HG02885 (cell line): ENCODE data around the gene GRB10.
A peak's percentile ranks its signal among the peaks of the same experiment; 100 is the strongest.

ENCODE experiments used
- ATAC-seq: cut with Tn5 transposase; IDR thresholded peaks from one replicate; pipeline ENCODE4 v1.9.1; 2021; ENCODE audit warnings: mild to moderate bottlenecking; ENCODE audit not compliant: unreplicated experiment, poor library complexity

GRB10 gene

DNA sequence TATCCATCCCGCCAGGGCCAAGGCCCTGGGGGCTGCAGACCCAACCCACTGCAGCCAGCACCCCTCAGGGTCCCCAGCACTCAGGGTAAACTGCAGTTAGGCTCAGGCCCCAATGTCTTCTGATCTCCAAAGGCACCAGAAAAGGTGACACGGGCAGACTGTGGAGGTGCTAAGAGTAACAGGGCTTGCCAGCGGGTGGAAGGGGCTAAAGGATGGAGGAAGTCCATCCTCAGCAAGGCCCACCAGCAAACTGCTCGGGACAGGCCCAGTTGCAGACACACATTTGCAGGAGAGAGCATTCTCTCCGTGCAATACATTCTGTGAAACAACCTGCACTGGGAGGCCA lies 121.9 kb downstream of the GRB10 start:
- no peak for ATAC-seq

DNA sequence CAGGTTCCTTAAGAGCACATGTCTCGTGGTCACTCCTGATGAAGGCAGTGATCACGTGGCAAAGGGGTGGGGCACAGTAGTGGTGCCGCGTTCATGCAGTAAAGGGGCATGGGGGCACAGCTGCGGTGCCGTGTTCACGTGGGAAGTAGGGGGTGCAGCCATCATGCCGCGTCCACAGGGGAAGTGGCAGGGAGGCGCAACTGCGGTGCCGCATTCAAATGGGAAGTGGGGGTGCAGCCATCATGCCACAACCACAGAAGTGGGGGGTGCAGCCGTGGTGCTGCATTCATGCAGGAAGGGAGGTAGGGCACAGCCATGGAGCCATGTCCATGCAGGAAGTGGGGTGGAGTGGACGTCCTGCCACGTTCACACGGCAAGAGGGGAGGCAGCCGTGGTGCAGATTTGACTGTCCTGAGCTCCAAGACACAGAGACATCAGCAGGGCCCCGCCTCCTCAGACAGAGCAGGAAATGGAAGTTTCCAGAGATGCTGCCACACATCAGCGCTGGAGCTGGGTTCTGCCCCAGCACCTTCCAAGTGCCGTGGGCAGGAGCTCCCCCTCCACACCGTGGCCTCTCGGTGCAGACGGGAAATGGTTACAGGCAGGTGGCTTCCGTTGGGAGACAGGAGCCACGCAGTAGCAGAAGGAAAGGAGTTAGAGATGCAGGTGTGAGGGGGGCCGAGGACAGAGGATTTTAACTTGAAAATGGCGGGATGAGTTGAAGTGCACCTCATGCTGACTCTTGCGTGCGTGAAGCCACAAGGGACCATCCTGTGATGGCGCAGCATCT lies 122.5 kb downstream of the GRB10 start:
- no peak for ATAC-seq

DNA sequence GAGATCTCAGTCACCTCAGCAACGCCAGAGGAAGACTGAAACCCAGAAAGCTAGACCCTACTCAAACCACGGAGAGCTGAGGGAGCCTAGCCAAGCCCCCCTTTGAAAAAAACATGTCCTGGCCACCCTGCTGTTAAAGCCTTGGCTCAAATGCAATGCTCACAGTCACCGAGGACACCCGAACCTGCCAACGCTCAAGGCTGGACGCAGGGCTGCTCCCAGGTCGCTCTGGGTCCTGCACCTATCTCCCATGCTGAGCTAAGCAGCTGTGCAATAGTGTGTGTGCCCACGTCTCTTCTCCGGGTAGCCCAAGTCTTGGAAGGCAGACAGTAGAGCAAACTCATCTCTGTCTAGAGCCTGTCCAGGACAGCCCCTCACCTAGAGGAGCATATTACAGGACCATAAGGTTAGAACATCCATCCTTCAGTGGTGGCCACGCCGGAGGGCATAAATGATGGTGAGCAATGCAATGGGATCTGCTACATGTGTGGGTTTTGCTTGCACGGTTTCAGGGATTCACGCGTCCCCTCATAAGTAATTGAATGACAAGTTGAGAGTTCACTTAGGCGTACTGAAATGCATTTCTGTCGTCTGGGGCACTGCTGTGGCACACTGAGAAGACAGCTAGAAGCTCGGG lies 123.2 kb downstream of the GRB10 start:
- no peak for ATAC-seq

DNA sequence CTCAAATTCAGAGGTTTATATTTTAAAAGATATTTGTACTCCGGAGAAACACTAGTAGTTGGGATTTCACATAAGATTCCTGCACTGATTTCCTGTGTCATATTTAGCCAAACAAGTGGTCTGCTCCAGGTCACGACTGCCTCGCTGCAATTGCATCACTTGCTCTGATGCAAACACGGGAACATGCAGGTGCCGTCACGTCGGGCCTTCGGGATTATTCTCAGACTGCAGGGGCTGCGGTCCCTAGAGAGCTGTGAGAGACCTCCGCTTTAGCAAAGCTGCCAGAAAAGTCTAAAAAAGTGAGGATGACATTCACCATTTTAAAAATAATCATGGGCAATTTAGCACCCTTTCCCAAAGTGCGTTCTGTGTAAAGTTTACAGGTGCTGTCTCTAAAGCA lies 124.0 kb downstream of the GRB10 start:
- ATAC-seq, result no peak

DNA sequence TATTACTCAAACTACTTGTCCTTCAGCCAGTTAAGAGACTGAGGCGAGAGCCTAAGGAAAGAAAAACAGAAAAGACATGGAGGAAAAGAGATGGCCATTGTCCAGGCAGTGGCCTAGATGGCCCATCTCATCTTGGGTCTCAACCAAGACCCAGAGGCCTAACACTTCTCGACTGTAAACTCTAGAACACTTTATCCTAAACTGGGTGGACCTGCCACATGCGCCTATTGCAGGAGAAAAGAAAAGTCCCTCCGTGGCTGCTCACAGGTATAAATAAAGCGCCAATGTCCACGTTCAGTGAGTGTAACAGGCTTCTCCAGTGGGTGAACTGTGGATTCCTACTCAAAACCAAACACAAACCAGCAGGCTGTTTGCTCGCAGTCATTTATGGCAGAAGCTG lies 124.8 kb downstream of the GRB10 start:
- no peak for ATAC-seq

DNA sequence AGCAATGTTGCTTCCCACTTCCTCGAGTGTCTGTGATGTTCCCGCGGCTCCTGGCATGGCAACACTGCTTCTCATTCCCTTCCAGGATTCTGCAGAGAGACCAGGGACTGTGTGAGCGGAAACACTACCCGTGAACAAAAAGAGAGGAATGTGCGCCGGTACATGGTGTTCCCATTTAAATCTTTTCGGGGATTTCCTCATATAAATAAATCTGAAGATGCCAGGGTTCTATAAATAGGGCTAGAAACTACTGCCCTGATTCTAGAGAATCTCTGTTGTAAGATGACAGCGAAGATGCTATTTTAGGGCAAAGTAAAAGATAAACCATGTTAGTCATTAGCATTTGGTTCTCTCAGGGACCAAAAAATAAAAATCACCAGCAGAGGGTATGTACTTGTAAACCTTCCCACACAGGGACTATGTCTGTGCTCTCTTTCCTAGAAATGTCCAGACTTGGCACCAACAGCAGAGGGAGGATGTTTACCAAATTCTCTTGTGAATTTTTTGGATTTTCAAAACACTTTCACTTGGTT lies 125.3 kb downstream of the GRB10 start:
- no peak for ATAC-seq

DNA sequence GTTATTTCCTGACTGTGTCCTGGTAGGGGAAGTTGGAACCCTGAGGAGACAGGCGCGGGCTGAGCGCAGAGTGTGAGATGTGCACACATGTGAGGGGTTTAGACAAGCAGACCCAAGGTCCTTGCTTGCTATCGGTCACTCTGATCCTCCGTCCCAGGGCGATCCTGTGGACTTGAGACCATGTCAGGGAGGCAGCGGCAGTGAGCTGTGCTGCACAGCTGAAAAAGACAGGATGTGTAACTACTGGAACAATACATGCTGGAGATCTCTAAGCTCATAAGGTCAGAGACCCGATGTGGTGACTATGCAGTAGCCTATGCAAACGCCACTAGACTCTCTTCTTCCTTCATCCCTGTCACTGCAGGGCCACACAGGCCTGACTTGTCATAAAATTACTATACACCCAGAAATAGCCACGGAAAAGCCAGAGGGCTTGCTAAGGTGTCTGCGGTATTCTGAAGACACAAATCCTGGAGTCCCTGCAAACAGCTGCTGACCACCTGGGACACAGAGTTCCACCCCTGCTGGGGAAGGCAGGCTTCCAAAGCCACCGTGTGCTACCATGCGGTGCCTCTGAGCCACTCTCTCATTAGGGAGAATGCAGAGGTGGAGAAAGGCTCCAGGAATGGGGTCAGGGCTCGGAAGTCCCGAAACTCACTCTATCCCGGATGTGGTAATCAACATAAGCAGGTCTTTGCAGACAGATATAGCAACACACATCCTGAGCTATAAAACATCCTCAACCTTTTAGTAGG lies 126.4 kb downstream of the GRB10 start:
- no peak for ATAC-seq

DNA sequence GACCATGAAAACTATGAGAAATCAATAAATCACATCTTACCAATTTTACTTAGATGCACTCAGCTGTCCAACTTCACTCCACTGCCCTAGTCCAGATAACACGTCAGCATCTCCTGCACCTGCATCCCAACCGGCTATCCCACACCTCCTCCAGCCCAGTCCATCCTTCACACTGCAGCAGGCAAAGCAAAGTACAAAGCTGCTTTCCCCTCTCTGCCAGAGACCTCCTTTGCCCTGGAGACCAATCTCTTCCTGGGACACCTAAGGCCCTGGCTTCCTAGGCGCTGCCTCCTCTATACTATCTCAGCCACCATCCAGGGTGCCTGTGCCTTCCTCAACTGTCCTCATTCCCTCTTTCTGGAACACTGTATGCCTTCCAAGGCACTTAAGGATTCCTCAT lies 127.2 kb downstream of the GRB10 start:
- no peak for ATAC-seq

DNA sequence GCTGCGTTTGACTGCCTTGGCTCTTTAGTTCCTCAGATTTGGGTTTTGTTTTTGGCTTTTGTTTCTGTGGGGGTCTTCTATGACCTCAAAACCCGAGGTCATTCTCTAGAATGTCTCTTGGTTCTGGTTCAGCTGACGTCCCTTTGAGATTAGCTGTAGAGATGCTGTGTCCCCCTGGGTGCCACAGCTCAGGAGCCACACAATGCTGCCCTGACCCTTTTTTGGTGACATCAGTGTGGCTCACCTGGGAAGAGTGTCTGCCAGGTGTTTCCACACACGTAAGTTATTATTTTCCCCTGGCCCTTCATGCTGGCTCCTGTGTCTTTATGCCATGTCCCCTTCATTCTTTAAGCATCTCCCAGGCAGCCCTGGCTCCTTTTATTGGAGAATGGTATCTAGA lies 127.7 kb downstream of the GRB10 start:
- ATAC-seq, result no peak

DNA sequence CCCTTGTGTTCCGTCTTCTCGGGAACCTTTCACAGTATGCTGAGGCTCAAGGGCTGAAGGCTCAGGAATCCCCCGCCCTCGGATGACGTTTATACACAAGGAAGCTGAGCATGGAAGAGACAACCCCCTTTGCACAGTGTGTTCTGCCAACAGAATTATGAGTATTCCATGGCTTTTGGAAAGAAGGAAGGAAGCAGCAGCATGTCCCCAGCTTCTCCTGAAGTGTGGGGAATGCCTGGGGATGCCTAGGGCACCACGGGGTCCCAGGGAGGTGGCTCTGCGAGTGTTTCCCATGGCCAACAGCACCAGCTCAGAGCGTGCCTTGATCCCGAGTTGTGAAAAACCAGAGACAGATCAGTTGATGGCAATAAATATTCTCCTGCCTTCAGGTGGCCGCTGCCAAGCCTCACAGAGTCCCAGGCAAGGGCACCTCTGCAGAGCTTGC lies 128.7 kb downstream of the GRB10 start:
- no peak for ATAC-seq

DNA sequence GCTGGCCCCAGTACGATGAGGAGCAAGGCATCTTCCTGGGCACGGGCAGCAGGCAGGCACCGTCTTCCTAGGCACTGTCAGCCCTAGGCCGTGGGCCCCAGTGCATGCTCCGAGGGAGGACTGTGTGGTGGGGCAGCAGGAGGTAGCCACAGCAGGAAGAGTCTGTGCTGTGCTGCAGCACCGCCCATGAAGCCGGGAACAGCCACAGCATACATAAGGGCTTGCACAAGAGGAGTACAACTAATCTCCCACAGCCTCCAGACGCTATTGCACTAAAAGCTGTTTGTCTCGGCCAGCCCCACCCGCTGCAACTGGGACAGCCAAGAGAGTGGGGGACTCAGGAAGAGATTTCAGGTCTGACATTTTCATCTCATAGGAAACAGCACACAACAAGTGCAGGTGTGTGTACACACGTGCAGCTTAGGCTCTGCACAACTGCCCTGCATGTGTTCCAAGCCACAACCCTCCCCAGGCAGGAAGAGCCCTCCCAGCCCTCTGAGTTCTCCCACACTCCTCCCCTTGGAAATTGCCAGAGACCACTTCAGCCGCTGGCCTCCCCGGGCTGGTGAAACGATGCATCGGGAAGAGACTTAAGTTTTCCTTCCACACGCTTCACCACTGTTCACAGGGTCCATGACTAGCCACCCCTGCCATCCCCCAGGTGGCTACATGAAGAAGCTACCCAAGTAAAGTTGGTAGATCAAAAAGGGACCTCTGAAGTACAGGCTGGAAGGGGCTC lies 129.4 kb downstream of the GRB10 start:
- ATAC-seq, result no peak

DNA sequence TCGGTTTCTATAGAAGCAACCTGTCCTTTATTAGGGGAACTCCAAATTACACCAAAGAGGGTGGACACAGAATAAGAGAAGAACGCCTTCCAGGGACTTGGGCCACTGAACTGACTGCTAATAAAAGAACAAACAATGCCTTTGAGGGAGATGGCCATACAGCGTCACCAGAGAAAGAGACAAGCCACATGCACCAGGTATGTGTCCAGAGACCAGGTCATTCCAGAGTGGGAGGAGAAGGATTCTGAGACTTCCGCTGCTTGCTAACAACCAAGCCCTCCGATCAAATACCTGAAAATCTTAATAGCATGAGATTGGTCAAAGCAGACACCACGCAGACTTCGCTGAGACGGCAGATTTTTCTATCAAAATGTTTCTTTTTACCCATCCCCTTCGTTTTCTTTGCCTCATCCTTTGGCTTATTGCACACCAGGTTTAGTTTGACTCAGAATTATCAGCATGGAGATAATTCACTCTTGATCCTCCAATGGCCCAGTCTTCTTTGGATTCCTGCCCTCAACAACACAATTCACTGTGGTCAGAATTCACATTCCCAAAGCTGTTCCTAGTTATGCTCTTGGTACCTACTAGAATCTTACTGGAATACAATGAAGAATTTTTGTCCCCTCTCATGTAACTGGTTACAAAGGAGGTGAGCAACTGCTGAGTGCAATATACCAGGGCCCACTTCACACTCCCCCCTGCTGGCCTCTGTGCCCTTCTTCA lies 130.1 kb downstream of the GRB10 start:
- no peak for ATAC-seq

DNA sequence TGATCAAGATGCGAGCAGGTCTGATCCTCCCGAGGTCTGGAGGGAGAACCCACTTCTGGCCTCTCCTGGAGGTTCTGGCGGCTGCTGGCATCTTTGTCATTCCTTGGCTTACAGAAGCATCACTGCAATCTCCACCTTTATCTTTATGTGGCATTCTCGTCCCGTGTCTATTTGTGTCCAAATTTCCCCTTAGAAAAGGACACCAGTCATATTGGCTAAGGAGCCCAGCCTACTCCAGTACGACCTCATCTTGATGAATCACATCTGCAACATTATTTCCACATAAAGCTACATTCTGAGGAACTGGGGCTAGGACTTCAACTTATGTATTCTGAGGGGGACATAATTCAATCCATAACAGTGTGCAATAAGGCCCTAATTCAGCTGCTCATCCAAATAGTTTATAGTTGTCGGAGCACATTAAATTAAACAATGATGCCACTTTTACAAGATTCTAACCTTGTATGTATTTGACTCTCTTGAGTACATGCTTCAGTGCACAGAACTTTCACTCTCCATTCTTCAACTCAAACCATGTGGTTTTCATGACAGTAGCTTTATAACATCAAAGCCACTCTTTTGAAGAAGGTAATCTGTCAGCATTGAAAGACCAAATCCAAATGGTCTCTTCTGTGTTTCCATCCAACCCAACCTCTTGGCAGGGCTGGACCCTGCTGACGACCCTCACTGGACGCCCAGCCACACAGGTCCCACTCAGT lies 131.3 kb downstream of the GRB10 start:
- peak; percentile 75 for ATAC-seq

DNA sequence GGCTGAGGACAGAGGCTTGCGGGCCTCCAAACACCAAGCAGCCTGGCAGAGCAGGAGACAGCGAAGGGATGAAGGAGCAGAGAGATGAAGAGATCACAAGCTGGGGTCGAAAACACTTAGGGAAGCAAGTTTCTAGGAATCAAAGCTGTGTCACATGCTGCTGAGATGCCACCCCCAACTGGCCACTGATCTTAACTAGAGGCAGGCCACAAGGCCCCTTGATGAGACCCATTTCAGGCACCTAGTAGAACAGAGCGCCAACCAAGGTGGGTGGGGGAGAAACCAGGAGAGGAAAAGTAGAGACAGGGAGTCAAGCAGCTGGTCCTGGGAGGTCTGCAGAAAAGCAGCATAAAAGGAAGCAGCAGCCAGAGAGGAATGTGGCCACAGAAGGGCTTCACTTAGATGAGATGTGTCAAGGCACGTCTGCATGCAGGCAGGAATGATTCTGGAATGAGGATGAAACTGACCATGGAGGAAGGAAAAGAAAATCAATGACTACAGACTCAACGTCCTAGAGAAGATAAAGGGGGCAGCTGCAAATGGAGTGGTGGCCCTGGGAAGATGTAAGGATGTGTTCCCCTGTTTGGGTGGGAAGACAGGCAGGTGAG lies 132.5 kb downstream of the GRB10 start:
- ATAC-seq, result no peak

DNA sequence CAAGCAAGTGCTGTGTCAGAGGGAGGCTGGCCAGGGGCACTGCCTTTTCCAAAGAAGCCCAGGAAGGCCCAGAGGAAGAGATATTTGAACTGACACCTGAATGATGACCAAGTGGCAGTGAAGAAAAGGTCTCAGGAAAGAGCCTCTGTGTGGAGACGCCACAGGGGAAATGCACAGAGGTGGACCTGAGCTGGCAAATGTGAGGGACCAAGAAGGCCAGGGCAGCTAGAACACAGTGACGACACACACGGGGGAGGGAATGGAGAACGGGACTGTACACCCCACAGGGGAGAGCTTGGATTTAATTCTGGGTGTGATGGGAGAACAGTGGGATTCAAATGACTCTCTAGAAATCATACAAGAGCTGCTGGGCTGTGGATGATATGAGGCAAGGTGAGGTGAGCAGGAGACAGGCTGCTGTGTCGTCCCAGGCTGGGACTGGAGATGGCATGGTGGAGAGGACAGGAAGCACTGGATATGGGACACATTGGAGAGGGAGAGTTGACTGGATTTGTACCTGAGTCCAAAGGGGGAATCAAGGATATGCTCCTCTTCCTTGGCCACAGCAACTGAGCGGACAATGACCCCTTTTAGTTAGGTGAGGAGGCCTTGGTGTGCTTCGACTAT lies 133.3 kb downstream of the GRB10 start:
- ATAC-seq, result no peak

DNA sequence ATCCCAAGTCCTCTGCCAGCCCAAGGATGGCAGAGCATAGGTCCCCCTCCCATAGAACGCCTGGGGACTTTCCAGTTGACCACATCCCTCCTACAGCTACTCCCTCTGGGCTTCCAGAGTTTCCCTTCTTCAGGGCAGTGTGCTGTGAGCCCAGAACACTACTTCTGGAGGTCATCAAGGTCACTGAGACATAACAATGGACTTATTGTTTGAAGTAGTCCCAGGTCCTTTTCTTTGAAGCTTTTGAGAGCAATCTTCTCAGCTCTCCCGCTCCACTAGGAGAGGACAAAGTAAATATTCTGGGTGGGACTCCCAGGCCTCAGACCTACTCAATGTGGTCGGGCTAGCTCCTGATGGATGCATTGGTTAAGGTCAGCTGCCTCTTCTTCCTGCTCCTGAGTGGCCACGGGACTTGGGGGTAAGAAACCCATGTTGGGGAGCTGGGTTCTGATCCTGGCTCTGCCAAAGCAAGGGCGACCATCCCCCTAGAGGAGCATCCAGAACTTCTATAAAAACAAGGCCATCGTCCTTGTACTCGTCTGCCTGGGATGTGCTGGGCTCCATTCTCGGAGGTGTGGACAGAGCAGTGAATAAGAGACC lies 134.0 kb downstream of the GRB10 start:
- ATAC-seq, result no peak

DNA sequence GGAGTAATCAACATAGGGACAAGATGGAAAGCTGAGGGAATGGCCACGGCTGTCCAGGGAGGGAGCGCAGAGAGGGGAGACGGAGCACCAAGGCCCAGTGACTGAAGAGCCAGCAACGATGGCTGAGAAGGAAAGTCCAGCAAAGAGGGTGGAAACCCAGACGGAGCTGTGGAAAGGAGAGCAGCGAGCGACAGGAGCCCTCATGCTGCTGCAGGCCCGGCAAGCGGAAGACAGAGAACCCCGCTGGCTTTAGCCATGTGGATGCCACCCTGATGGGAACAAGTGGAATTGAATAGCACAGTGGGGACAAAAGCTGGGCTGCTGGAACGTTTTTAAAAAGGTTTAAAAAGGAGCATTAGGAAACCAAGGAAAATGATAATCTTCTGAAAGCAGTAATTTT lies 134.6 kb downstream of the GRB10 start:
- ATAC-seq, result no peak
